Mesendoderm (in vitro differentiated cells): ENCODE data around the gene CLCA1.

Source experiments
- DNase-seq: peaks from one replicate; pipeline ENCODE4 v3.0.0; 2013
- H2AK5ac ChIP-seq: 2 replicates; pipeline ENCODE4 v1.6.1; 2013; ENCODE audit warnings: low read length, inconsistent platforms
- H2BK120ac ChIP-seq: 2 replicates; pipeline ENCODE4 v1.6.1; 2013; ENCODE audit warnings: low read depth, mild to moderate bottlenecking, low read length, moderate library complexity, mixed read lengths
- H2BK15ac ChIP-seq: replicated peaks from 2 replicates; pipeline ENCODE4 v1.6.1; 2013; ENCODE audit warnings: low read depth, mild to moderate bottlenecking, moderate library complexity
- H2BK5ac ChIP-seq: 2 replicates; pipeline ENCODE4 v1.6.1; 2013; ENCODE audit warnings: low read length, inconsistent platforms
- H3K18ac ChIP-seq: 2 replicates; pipeline ENCODE4 v1.6.1; 2013; ENCODE audit warnings: mild to moderate bottlenecking, low read length, mixed read lengths
- H3K23ac ChIP-seq: one replicate; pipeline ENCODE4 v1.6.1; 2013; ENCODE audit warnings: low read length
- H3K27ac ChIP-seq: 2 replicates; pipeline ENCODE4 v1.5.1; 2013; ENCODE audit warnings: low read depth, mild to moderate bottlenecking, inconsistent platforms, low read length, moderate library complexity
- H3K27me3 ChIP-seq: 2 replicates; pipeline ENCODE4 v1.6.1; 2013; ENCODE audit warnings: low read length, control low read depth, mild to moderate bottlenecking, inconsistent platforms; ENCODE audit not compliant: insufficient read depth, poor library complexity
- H3K36me3 ChIP-seq: 2 replicates; pipeline ENCODE4 v1.6.1; 2013; ENCODE audit warnings: low read length, inconsistent platforms; ENCODE audit not compliant: control insufficient read depth, insufficient read depth
- H3K4ac ChIP-seq: one replicate; pipeline ENCODE4 v1.6.1; 2013; ENCODE audit warnings: low read depth, mild to moderate bottlenecking, low read length, moderate library complexity
- H3K4me1 ChIP-seq: 2 replicates; pipeline ENCODE4 v1.6.1; 2013; ENCODE audit warnings: low read depth, low read length, inconsistent platforms; ENCODE audit not compliant: control insufficient read depth
- H3K4me2 ChIP-seq: 2 replicates; pipeline ENCODE4 v1.6.1; 2013; ENCODE audit warnings: low read length
- H3K4me3 ChIP-seq: 2 replicates; pipeline ENCODE4 v1.5.1; 2013; ENCODE audit warnings: mild to moderate bottlenecking, low read length
- H3K56ac ChIP-seq: one replicate; pipeline ENCODE4 v1.6.1; 2013; ENCODE audit warnings: low read length
- H3K79me1 ChIP-seq: 2 replicates; pipeline ENCODE4 v1.6.1; 2013; ENCODE audit warnings: low read length, inconsistent platforms
- H3K79me2 ChIP-seq: 2 replicates; pipeline ENCODE4 v1.6.1; 2013; ENCODE audit warnings: mild to moderate bottlenecking, low read length; ENCODE audit not compliant: control insufficient read depth, insufficient read depth
- H3K9ac ChIP-seq: 2 replicates; pipeline ENCODE4 v1.6.1; 2013; ENCODE audit warnings: low read length, inconsistent platforms
- H4K5ac ChIP-seq: one replicate; pipeline ENCODE4 v1.6.1; 2013; ENCODE audit warnings: low read length
- H4K8ac ChIP-seq: one replicate; pipeline ENCODE4 v1.6.1; 2013; ENCODE audit warnings: low read depth, mild to moderate bottlenecking, control low read depth, low read length, moderate library complexity
- WGBS: extraction: QIAGEN DNeasy Blood & Tissue Kit; methylation state at CpG from one replicate; pipeline ENCODE4 v1.1.7; 2013; ENCODE audit warnings: low lambda C conversion rate, missing lambda C conversion rate; ENCODE audit not compliant: insufficient coverage; ENCODE audit errors: extremely low coverage; 5-methylcytosine and 5-hydroxymethylcytosine counted together

Gene CLCA1

GRCh38 chr1:86450847-86451246, 17.9 kb upstream of the CLCA1 start:
- Histone ChIP-seq H3K23ac (no peak overlapping the region), H3K18ac (no peak overlapping the region), H3K56ac (no peak overlapping the region), H3K79me2 (no peaks in the 10 kb centered on the region), H3K4me1 (no peaks in the 10 kb centered on the region), H3K4me3 (no peak overlapping the region), H3K4me2 (no peak overlapping the region), H4K8ac (no peak overlapping the region), H3K4ac (no peak overlapping the region), H2BK5ac (no peak overlapping the region), H3K9ac (no peak overlapping the region), H3K36me3 (no peaks in the 10 kb centered on the region), H4K5ac (no peak overlapping the region), H2AK5ac (no peak overlapping the region), H2BK120ac (no peak overlapping the region), H2BK15ac (no peak overlapping the region), H3K27ac (no peak overlapping the region), H3K27me3 (no peaks in the 10 kb centered on the region), H3K79me1 (no peaks in the 10 kb centered on the region)
- DNase-seq: no peak
- WGBS: no CpG with 5 or more reads among the region's 3 CpGs

- Histone ChIP-seq H3K27me3 (no peaks in the 10 kb centered on the region), H4K8ac (no peak overlapping the region), H3K36me3 (no peaks in the 10 kb centered on the region), H3K4ac (no peak overlapping the region), H2BK5ac (no peak overlapping the region), H3K79me2 (no peaks in the 10 kb centered on the region), H3K18ac (no peak overlapping the region), H3K27ac (no peak overlapping the region), H3K23ac (no peak overlapping the region), H4K5ac (no peak overlapping the region), H2BK120ac (no peak overlapping the region), H2AK5ac (no peak overlapping the region), H3K56ac (no peak overlapping the region), H3K9ac (no peak overlapping the region), H3K4me1 (no peaks in the 10 kb centered on the region), H3K4me3 (no peak overlapping the region), H3K4me2 (no peak overlapping the region), H3K79me1 (no peaks in the 10 kb centered on the region), H2BK15ac (no peak overlapping the region)
- DNase-seq: no peak
- no CpG with 5 or more reads among the region's 3 CpGs for WGBS
Observed at GRCh38 chr1:86453664-86454063, 15.1 kb upstream of the CLCA1 start.

- no peaks in the 10 kb centered on the region for H3K36me3 ChIP-seq
- H3K56ac ChIP-seq: no peak overlapping the region
- H4K8ac ChIP-seq: no peak overlapping the region
- no peak overlapping the region for H3K27ac ChIP-seq
- WGBS: no CpG with 5 or more reads among the region's 5 CpGs
- no peak overlapping the region for H3K4ac ChIP-seq
- H2BK5ac ChIP-seq: no peak overlapping the region
- H4K5ac ChIP-seq: no peak overlapping the region
- H3K23ac ChIP-seq: no peak overlapping the region
- H3K79me2 ChIP-seq: no peaks in the 10 kb centered on the region
- H3K4me2 ChIP-seq: no peak overlapping the region
- no peak overlapping the region for H3K18ac ChIP-seq
- H2AK5ac ChIP-seq: no peak overlapping the region
- H3K9ac ChIP-seq: no peak overlapping the region
- no peaks in the 10 kb centered on the region for H3K4me1 ChIP-seq
- H3K4me3 ChIP-seq: no peak overlapping the region
- H2BK120ac ChIP-seq: no peak overlapping the region
- DNase-seq: no peak
- no peaks in the 10 kb centered on the region for H3K79me1 ChIP-seq
- H2BK15ac ChIP-seq: no peak overlapping the region
- no peaks in the 10 kb centered on the region for H3K27me3 ChIP-seq
Observed at GRCh38 chr1:86455073-86455472, 13.7 kb upstream of the CLCA1 start.

GRCh38 chr1:86460998-86461397, 7.7 kb upstream of the CLCA1 start:
- no peak overlapping the region for H2BK120ac ChIP-seq
- no peak overlapping the region for H3K23ac ChIP-seq
- H2BK5ac ChIP-seq: no peak overlapping the region
- H3K4me3 ChIP-seq: no peak overlapping the region
- no peak overlapping the region for H2BK15ac ChIP-seq
- no peaks in the 10 kb centered on the region for H3K27me3 ChIP-seq
- H3K36me3 ChIP-seq: no peaks in the 10 kb centered on the region
- no peak overlapping the region for H4K5ac ChIP-seq
- WGBS: no CpG with 5 or more reads among the region's 1 CpG
- no peak for DNase-seq
- no peaks in the 10 kb centered on the region for H3K79me2 ChIP-seq
- H4K8ac ChIP-seq: no peak overlapping the region
- H3K18ac ChIP-seq: no peak overlapping the region
- H3K79me1 ChIP-seq: no peaks in the 10 kb centered on the region
- H3K4me2 ChIP-seq: no peak overlapping the region
- no peak overlapping the region for H2AK5ac ChIP-seq
- no peaks in the 10 kb centered on the region for H3K4me1 ChIP-seq
- no peak overlapping the region for H3K56ac ChIP-seq
- no peak overlapping the region for H3K9ac ChIP-seq
- H3K27ac ChIP-seq: no peak overlapping the region
- no peak overlapping the region for H3K4ac ChIP-seq

GRCh38 chr1:86461482-86461881, 7.2 kb upstream of the CLCA1 start:
- Histone ChIP-seq H3K79me2 (no peaks in the 10 kb centered on the region), H3K18ac (no peak overlapping the region), H3K23ac (no peak overlapping the region), H3K4me3 (no peak overlapping the region), H4K8ac (no peak overlapping the region), H3K4me1 (no peaks in the 10 kb centered on the region), H2AK5ac (no peak overlapping the region), H4K5ac (no peak overlapping the region), H3K27me3 (no peaks in the 10 kb centered on the region), H3K56ac (no peak overlapping the region), H2BK15ac (no peak overlapping the region), H3K36me3 (no peaks in the 10 kb centered on the region), H3K4me2 (no peak overlapping the region), H3K4ac (no peak overlapping the region), H2BK5ac (no peak overlapping the region), H3K79me1 (no peaks in the 10 kb centered on the region), H2BK120ac (no peak overlapping the region), H3K9ac (no peak overlapping the region), H3K27ac (no peak overlapping the region)
- no peak for DNase-seq
- WGBS: no CpG with 5 or more reads among the region's 3 CpGs

GRCh38 chr1:86464819-86465218, 3.9 kb upstream of the CLCA1 start:
- Histone ChIP-seq H2BK5ac (no peak overlapping the region), H3K4me3 (no peak overlapping the region), H3K4me1 (no peaks in the 10 kb centered on the region), H4K8ac (no peak overlapping the region), H3K27ac (no peak overlapping the region), H2AK5ac (no peak overlapping the region), H3K9ac (no peak overlapping the region), H4K5ac (no peak overlapping the region), H3K56ac (no peak overlapping the region), H2BK120ac (no peak overlapping the region), H3K79me2 (no peaks in the 10 kb centered on the region), H3K23ac (no peak overlapping the region), H3K18ac (no peak overlapping the region), H3K79me1 (no peaks in the 10 kb centered on the region), H3K27me3 (no peaks in the 10 kb centered on the region), H3K4ac (no peak overlapping the region), H3K36me3 (no peaks in the 10 kb centered on the region), H2BK15ac (no peak overlapping the region), H3K4me2 (no peak overlapping the region)
- DNase-seq: no peak
- WGBS: no CpG with 5 or more reads among the region's 1 CpG
